Stimulated activated naive CD4-positive, alpha-beta T cell treated with Interleukin-2 at 50 U/mL for 16 hours (primary cell): ENCODE data around the gene MRO.
A peak's percentile ranks its signal among the peaks of the same experiment; 100 is the strongest.
"Not testable (repeated sequence)": the region's sequence is repeated elsewhere in the genome, so short reads cannot be mapped to it uniquely, and the experiment has no call there.

ENCODE experiments used
- DNase-seq: peaks from one replicate; lab custom pipeline; 2025; lab: John Stamatoyannopoulos, UW

MRO gene

DNA sequence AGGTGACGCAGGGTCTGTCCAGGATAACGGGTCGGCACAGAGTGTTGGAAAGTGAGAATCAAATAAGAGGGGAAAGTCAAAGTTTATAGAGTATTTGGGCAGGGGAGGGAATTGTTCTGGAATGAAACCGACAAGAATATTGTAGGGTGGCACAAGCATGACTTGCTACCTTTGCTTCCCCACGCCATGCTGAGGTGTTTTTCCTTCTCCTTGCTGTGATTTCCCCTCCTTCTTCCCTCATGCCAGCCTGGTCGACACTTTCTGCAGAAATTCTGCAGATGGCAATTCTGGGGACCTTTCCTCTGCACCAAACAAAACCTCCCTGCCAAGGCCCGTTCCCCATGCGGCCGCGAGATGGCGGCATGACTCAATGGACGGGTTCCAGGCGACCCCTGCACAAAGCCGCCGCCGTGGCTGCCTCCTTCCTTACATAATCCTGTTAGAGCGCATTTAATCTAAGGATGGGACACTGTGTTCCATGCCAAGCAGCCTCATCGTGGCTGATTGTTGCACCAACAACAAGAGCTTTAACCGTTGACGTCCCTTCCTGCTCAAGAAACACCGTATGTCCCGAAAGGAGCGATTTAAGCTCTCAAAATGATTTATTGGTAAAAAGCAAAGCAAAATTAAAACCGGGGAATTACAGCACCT lies at the start of gene MRO:
TSS of gene MRO (minus strand) at position 289 of the 651 bp plus-strand sequence. CDS start 10,616 bp downstream, outside the sequence.
- DNase-seq = peak; percentile 70

DNA sequence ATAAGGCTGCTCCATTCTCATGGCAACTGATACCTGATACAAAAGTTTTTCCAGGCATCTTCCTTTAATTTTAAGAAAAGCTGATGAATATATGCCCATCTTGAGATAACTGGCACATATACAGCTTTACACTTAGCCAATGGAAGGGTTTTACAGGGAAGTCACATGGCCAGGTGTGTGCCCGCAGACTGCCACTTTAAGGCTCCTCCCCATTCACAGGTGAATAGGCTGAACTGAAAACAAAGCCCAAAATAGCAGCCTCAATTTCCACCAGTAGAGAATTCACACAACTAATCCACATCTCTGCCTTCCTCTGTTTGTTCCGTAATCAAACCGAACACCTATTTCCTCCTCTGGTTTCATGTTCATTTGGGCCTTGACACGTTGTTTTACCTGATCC lies 49.3 kb upstream of the MRO start:
- no peak for DNase-seq

DNA sequence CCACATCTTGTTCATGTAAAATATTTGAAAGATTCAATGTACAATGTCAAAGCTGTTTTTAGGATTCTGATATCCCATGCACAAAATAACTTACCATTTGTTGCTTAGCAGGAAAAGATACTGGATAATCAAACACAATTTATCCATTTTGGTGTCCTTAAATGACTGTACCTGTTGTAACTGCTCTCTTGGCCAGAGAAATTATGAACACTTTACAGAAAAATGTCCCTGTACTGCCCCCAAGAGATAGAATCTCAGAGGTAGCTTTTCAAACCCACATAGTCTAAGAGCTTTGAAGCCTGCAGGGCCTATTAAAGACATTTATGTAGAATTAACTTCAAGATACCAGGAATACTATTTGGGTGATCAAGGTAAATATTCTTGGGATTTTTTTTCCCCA lies 46.9 kb upstream of the MRO start:
- no peak for DNase-seq

DNA sequence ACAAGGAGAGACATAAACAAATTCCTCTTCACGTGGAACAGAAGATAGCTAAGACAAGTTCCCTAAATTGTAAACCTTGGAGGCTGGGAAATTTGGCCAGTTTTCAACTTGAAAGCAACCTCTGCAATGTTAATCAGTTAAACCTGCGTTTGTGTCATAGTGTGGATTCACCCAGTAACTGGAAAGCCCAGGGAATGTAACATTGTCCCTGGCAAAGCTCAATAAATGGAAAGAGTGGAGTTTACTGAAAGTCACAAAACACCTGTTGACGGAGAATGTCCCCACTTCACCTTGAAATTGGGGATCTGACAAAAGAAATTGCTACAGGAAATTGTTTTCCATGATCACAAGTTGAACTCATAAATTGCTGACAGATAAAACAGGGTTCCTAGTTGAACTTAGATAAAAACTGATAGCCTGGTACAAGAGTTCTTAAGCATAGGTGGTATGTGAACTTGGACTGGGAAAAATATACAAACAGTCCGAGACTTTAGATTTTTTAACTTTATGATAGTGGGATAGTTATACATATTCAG lies 44.1 kb upstream of the MRO start:
- no peak for DNase-seq

DNA sequence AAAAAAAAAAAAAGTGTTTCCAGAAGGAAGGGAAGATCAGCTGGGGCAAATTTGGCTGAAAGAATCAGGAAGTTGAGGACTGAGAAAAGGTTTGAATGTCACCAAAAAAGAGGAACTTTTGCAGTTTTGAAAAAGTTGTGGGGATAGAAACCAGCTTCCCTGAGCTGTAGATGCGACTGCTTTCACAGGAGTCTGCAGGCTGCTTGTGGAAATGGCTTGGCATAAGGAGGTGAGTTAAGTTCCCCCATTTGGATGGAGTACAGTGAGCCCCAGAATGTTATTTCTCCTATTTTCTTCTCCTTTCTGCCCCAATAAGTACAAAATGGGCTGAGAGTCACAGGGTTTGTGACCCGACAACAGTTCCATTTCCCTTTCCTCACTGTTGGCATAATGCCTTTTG lies 42.6 kb upstream of the MRO start:
- no peak for DNase-seq

DNA sequence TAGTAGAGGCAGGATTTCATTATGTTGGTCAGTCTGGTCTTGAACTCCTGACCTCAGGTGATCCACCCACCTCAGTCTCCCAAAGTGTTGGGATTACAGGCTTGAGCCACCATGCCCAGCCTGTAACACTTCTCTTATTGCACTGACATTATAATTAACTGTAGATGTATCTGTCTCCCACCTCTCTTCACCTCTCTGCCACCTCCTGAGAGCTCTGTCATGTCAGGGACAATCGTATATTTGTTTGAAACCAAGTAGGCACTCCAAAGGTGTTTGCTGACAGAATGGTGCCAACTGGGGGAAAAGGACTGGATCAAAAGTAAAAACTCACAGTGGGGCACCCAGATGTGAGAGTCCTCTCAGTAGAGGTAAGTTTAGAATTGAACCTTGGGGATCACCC lies 41.8 kb upstream of the MRO start:
- DNase-seq = no peak

DNA sequence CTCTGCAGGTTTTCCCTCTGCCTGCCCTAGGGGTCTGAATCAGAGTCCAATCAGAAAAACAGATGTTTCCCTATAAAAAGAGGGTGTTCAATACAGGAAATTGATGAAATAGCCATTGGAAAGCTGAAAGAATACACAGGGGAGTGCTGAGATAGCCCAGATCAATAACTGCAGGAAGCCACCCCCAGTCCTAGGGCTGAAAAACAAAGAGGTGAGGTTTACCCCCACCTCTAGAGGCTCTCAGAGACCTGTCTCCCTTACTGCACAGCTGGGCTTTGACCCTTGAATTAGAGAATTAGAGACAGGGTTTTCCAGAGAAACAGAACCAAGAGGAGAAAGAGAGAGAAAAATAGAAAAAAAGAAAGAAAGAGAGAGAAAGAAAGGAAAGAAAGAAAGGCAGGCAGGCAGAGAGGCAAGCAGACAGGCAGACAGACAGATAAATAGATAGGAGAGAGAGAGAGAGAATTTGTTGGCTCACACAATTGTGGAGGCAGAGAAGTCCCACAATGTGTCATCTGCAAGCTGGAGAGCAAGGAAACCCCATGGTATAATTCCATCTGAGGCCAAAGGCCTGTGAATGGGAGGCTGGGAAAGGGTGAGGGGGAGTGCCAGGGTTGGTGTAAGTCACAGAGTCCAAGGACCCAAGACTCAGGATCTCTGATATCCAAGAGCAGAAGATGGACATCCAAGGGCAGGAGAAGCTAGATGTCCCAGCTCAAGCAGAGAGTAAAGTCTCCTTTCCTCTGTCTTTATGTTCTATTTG lies 40.2 kb upstream of the MRO start:
- no peak for DNase-seq

DNA sequence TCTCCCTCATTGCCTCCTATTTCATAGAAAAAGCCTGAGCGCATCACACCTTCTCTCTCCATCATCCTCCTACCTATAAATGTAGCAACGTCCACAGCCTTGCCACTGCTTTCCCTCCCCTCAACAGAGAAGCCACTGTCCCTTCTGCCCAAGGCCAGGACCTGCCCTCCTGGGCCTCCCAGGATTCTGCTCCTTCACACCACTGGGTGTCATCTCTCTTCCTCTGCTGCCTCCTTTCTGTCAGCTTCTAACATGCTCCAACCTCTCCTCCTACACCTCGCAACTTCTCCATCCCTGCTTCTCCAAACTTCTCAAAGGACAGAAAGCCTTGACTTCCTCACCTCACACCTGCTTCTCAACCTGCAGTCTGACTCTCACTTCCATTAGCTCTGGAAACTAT lies 37.9 kb upstream of the MRO start:
- DNase-seq = no peak

DNA sequence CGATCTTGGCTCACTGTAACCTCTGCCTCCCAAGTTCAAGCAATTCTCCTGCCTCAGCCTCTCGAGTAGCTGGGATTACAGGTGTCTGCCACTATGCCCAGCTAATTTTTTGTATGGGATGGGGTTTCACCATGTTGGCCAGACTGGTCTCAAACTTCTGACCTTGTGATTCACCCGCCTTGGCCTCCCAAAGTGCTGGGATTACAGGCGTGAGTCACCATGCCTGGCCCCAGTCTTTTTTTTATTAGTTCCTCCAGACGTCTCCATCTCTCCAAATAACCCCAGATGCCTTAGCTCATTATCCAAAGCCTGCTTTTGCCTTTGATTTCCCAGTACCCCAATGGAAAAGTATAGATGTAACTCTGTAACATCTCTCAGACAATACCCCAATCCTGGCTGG lies 37.4 kb upstream of the MRO start:
- not testable (repeated sequence) for DNase-seq

DNA sequence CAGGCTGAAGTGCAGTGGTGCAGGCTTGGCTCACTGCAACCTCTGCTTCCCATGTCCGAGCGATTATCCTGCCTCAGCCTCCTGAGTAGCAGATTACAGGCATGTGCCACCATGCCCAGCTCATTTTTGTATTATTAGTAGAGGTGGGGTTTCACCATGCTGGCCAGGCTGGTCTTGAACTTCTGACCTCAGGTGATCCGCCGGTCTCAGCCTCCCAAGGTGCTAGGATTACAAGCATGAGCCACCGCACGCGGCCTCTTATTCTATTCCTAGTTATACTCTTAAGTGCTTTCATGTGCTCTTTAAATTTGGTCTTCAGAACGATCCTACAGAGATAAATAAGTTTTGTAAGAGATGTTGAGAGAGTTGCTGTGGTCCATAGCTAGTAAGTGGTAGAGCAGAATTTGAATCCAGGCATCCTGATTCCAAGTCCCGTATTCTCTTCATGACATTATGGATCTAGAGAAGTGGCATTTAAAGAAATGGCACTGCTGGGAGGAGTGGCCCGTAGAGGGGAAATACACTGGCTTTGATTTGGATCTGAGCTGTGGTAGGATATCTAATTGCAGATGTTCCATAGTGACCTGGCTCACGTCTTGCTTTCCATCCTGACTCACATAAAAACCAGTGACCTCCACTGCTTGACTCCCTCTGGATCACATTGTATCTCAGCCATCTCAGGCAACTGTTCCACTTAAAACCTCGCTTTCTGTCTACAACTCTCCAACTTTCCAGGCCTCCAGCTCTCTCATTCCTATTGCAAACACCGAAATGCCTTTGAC lies 36.4 kb upstream of the MRO start:
- no peak for DNase-seq

DNA sequence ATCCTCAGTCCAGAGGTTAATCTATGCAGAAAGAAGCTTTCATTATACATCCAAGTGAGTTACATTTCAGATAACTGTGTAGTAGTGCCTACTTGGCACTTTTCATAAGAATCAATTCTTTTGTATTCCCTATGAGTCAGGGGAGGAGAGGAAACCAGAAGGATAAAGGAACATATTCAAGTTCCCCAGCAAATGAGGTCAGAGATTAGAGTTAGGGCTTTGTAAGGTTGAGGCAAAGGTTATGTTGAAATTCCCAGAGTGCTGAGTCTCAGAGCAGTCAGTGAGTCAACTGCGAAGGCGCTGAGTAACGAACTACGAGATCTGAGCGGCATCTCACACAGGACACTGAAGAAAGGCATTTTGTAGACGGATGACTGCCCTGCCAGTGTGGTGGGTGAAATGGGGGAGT lies 34.1 kb upstream of the MRO start:
- DNase-seq = no peak

DNA sequence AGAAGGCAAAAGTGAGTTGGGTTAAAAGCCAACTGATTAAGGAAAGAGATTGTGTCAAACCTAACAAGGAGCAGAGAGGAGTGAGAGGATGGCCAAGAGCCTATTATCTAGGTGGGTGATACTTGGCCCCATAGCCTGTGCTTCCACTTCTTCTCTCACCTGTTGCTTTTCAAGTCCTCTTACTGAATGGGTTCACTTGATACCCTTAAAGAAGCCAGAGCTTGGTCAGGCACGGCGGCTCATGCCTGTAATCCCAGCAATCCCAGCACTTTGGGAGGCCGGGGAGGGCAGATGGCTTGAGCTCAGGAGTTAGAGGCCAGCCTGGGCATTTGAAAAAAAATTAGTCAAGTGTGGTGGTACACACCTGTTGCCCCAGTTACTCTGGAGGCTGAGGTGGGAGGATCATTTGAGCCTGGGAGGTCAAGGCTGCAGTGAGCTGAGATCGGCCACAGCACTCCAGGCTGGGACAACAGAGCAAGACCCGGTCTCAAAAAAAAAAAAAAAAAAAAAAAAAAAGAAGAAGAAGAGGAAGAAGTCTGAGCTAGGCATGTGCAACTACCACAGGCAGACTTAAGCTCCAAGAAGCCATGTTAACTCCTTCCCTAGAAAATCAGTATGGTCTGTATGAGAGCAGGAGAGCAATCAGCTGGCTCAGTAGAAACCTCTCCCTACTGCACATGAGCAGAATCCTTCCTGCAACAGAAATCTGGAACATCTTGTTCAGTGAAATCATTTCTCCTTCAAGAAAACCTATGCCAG lies 30.7 kb upstream of the MRO start:
- no peak for DNase-seq

DNA sequence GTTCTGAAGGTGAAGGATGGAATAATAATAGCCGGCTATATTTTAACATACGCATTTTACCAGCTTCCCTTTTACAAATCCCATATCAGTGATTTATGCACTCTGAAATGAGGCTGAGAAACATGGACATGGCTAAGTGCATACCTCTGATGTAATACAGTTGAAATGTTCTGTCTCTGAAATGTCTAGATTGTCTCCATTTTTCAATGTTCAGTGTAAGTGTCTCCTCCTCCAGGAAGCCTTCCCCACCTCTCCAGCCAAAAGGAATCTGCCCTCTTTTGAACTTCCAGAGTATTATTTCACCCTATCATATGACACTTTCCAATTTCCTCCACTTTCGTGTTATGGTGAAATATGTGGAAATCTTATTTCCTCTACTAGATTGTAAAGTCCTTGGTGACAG lies 29.6 kb upstream of the MRO start:
- no peak for DNase-seq

DNA sequence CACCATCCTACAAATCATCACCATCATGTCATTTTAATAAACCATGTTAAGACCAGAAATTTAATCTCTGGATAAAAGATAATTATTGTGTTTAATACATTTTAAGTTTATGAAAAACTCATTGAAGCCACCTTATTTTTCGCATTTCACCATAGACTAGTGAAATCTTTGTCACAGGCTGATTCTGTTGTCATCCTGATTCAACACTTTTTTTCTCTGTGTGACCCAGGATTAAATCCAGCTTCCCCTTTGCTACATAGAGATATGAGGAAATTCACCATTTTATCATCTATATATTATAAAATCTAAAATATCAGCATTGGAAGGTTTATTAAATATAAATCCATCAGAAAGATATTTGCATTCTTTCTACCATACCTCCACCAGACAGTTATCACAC lies 29.2 kb upstream of the MRO start:
- no peak for DNase-seq

DNA sequence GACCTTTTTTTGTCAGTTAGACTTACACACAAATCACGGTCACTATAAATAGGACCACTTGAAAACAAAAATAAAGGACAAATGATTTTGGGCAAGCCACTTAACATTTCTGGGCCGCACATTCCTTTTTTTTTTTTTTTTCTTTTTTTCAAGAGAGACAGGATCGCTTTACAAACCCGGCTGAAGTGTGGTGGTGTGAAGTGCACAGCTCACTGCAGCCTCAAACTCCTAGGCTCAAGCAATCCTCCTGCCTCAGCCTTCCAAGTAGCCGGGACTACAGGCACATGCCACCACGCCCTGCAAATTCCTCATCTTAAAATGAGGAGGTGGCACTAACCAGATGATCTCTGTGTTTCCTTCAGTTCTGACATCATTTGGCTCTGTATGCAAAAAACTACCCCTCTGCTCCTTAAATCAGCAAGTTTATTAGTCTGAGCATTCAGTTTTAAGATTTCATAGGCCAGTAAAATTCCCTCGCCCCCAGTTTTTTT lies 28.3 kb upstream of the MRO start:
- no peak for DNase-seq

DNA sequence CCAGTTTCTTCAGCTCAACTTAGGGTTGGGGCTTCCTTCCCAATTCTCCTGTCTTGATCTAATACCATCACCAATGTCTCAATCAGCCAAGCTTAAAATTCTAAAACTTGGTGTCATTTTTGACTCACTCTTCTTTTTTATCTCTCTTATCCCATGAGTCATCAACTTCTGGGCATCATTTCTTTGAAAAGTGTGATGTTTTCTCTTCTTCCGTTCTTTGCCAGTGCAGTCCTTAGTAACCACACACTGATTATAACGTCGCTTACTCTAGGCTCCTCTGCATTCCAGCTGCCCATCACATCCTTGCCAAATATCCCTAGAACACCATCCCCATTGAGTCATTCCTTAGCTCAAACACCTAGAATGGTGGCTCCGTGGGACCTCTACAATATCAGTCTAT lies 27.4 kb upstream of the MRO start:
- DNase-seq = no peak

DNA sequence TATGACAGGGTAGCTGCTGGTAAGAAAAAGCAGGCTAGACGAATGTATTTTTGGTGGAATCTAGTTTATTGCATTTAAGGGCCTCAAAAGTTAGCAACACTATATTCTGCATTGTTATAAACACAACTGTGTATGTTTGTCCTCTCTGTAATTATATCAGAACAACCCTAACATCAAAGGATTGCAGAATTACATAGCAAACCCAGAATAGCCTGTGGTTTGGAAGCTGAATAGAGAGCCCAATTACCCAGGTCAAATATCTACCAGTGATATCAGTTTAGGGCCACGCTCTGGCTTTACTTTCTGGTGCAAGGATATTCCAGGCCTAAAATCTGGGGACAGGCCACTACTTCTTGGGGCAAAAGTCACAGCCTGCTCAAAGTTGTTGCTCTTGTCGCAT lies 25.1 kb upstream of the MRO start:
- no peak for DNase-seq

DNA sequence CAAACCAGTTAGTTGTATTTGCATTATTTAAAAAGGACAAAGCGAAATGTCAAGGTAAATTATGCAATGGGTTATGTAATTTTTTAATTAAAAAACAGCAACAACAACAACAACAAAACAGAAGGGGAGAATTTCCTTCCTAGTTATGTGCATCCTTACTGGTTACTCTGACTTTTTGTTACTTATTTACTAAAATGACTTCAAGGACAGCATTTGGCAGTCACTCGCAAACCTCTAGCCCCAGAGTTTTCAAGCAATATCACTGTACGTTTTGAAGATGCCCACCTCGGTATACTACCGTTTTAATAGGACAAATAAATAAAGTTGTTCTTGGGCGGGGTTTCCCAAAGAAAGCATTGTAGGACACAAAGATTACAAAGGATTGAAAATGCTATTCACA lies 24.7 kb upstream of the MRO start:
- no peak for DNase-seq

DNA sequence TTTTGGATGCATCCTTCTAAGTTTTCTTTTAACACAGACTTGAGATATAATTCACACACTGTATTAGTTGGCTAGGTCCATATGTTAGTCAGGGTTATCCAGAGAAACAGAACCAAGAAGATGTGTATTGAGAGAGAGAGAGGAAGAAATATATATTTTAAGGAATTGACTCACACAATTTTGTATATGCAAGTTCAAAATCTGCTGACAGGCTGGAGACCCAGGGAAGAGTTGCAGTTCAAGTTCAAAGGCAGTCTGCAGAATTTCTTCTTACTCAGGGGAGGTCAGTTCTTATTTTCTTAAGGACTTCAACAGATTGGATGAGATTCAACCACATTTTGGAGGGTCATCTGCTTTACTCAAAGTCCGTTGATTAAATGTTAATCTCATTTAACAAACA lies 23.0 kb upstream of the MRO start:
- DNase-seq = no peak

DNA sequence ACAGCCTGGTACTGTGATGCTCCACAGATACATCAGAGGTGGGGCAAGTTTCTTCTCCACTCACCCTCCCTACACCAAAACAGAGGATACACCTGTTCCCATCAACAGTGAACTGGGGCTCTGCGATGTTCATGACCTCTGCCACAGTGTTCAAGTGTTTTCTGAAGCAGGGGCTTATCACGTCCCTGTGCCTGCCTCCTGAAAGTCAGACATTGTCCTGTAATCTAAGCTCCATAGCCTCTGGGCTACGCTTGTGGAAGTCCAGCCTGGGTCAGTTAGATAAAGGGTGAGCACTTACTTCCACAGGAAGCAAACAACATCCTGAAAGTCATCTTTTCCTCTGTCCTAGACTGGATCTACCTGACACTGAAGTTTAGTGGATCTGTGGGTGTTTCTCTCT lies 20.2 kb upstream of the MRO start:
- DNase-seq = no peak

DNA sequence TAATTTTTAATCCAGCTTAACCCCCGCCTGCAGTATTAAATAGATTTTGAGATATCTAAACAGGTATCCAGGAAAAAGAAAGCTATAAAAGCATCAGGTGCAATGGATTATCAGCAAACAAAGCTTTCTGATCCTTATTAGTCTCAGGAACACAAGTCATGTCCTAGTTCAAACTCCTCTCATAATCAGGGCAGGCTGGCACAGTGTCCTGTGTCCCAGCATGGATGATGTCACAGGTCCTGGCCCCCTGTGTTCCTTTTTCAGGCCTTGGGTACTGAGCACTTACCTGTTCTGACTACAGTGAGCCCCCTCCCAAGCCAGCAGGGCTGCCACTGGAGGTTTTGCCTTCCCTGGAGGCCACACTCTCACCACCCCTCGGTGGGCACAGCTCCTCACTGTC lies 19.5 kb upstream of the MRO start:
- DNase-seq = no peak

DNA sequence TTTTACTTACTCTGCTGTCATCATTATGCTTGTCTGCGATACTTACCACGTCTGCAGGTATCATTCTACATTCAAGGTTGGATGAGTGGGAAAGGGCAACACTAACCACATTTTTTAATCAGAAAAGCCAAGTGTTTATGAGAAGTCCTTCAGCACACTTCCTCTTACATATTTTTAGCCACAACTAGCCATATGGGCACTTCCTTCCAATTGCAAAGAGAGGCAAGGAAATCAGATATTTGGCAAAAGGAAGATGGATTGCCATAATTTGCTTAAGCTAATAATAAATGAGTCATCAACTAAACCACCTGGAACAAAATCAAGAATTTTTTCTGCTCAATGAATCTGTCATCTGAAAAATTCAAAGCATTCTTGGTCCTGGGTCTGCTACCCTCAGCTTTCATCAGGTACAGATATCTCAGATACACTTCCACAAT lies 16.7 kb upstream of the MRO start:
- no peak for DNase-seq
